HepG2 (cell line): ENCODE results near the gene IPO5. TPM values are rescaled to one million over a fixed set of nuclear protein-coding genes. Genes with fewer than 3 reads are reported as not detected.

Source experiments
- AHDC1 ChIP-seq: sonication (generic); formaldehyde crosslinking; IDR thresholded peaks from 2 replicates; pipeline ENCODE4 v1.5.1; 2020; ENCODE audit warnings: mild to moderate bottlenecking, missing genetic modification reagents, borderline replicate concordance
- CEBPB ChIP-seq: IDR thresholded peaks from 2 replicates; pipeline ENCODE4 v1.6.1; 2011; ENCODE audit warnings: low read depth, low read length, improper control_type of control experiment, borderline replicate concordance
- NFKB2 ChIP-seq: sonication (generic); formaldehyde crosslinking; IDR thresholded peaks from 2 replicates; pipeline ENCODE4 v1.4.0; 2020; ENCODE audit warnings: missing genetic modification reagents, borderline replicate concordance
- PREB ChIP-seq: sonication (generic); formaldehyde crosslinking; IDR thresholded peaks from 2 replicates; pipeline ENCODE4 v1.4.0; 2020; ENCODE audit warnings: missing genetic modification reagents
- SIX1 ChIP-seq: sonication (generic); formaldehyde crosslinking; IDR thresholded peaks from 2 replicates; pipeline ENCODE4 v1.4.0; 2020; ENCODE audit warnings: missing genetic modification reagents, borderline replicate concordance
- TCF7L2 ChIP-seq: IDR thresholded peaks from 2 replicates; pipeline ENCODE4 v1.6.1; 2011; ENCODE audit warnings: mild to moderate bottlenecking, low read depth, low read length, moderate library complexity
- ZBTB20 ChIP-seq: sonication (generic); formaldehyde crosslinking; IDR thresholded peaks from 2 replicates; pipeline ENCODE4 v1.8.1; 2023; ENCODE audit warnings: missing genetic modification reagents, low read depth, mild to moderate bottlenecking, borderline replicate concordance
- ZHX2 ChIP-seq, 2 experiments: sonication (generic) in 1 of 2; formaldehyde crosslinking in 1 of 2; IDR thresholded peaks; 2 replicates each; pipeline versions ENCODE4 v1.6.1 to v1.9.0; 2014 to 2022; ENCODE audit warnings: antibody characterized with exemption in 1 of 2, borderline replicate concordance in 1 of 2, inconsistent platforms in 1 of 2, low read depth in 1 of 2, missing genetic modification reagents in 1 of 2
- ZNF670 ChIP-seq: sonication (generic); formaldehyde crosslinking; IDR thresholded peaks from 2 replicates; pipeline ENCODE4 v1.8.0; 2022; ENCODE audit warnings: mild to moderate bottlenecking, missing genetic modification reagents, borderline replicate concordance
- polyA plus RNA-seq, 8 experiments: library from polyadenylated mRNA; depleted of rRNA in 3 of 8; stranded (reverse) in 7 of 8; unstranded in 1 of 8; fragments of >200 nt; fragmentation: Illumina TruSeq in 4 of 8; extraction: Trizol in 4 of 8; gene quantifications; 2 replicates each; pipeline versions ENCODE4 v1.2.1 to v1.2.3, GENCODE V29; 2011 to 2016; ENCODE audit warnings: low read depth in 4 of 8, missing spikeins in 1 of 8, mixed read lengths in 1 of 8; ENCODE audit not compliant: insufficient read depth in 1 of 8
- total RNA-seq, 5 experiments: library from RNA; depleted of rRNA; stranded (reverse); fragments of >200 nt; fragmentation: Illumina TruSeq; extraction: Trizol; gene quantifications; 2 replicates each; pipeline ENCODE4 v1.2.3, GENCODE V29; 2016; ENCODE audit warnings: low read depth in 1 of 5

Gene IPO5
- total and polyA plus RNA-seq, 2 of the 13 experiments (the other 11 are each of a cell fraction or from before 2014, with no cell fraction given): 155 to 242 TPM

GRCh38 chr13:97999653-98000052, 46.2 kb downstream of the IPO5 start (continued):
- TF ChIP-seq AHDC1 (CRISPR knock-in tag): no peak
- no peak for TF ChIP-seq CEBPB
- TF ChIP-seq SIX1 (CRISPR knock-in tag): no peak
- TF ChIP-seq ZBTB20: no peak
- TF ChIP-seq ZNF670 (CRISPR knock-in tag): no peak
- TF ChIP-seq PREB: no peak
- TF ChIP-seq TCF7L2: no peak
- TF ChIP-seq ZHX2 (IDR thresholded peaks at IDR 0.05; ENCODE audit: low read depth): no peak
- no peak for TF ChIP-seq ZHX2 (CRISPR knock-in tag; IDR thresholded peaks at IDR 0.05; ENCODE audit: borderline replicate concordance)
- no peak for TF ChIP-seq NFKB2 (CRISPR knock-in tag)
